LNCAP (cell line): ENCODE measurements around the gene CAMTA1.

ENCODE experiments used
- CTCF ChIP-seq: fragments of 450-650 bp; IDR thresholded peaks from 2 replicates; pipeline ENCODE4 v1.5.1; 2017; ENCODE audit warnings: mild to moderate bottlenecking

The CAMTA1 gene

GRCh38 chr1:7085521-7085920, 300.3 kb downstream of the CAMTA1 start:
- TF ChIP-seq CTCF, result no peak

- TF ChIP-seq CTCF, result no peak
These were observed 300.9 kb downstream of the CAMTA1 start for GRCh38 chr1:7086106-7086505.

GRCh38 chr1:7087888-7088287, 302.6 kb downstream of the CAMTA1 start:
- TF ChIP-seq CTCF, result no peak

- no peak for TF ChIP-seq CTCF
These were observed 304.2 kb downstream of the CAMTA1 start for GRCh38 chr1:7089497-7089896.

GRCh38 chr1:7093297-7093696, 308.0 kb downstream of the CAMTA1 start:
- no peak for TF ChIP-seq CTCF

GRCh38 chr1:7094086-7094485, 308.8 kb downstream of the CAMTA1 start:
- TF ChIP-seq CTCF, result no peak

GRCh38 chr1:7094509-7094908, 309.3 kb downstream of the CAMTA1 start:
- TF ChIP-seq CTCF, result no peak

- no peak for TF ChIP-seq CTCF
These were observed 310.2 kb downstream of the CAMTA1 start for GRCh38 chr1:7095343-7095964.
